ENCODE measurements around the gene RHOC.
"Not testable (repeated sequence)": the region's sequence is repeated elsewhere in the genome, so short reads cannot be mapped to it uniquely, and the experiment has no call there.

RHOC gene

GRCh38 chr1:112706505-112707220 is at the start of gene RHOC:
RHOC (minus strand) TSS chr1:112707127; CDS start chr1:112703799, 3,328 bp downstream.
- no peak for DNase-seq

- DNase-seq: no peak
Observed at GRCh38 chr1:112754116-112754628, 47.2 kb upstream of the RHOC start.

- DNase-seq: no peak
Observed at GRCh38 chr1:112748396-112748795, 41.5 kb upstream of the RHOC start.

- no peak for DNase-seq
Observed at GRCh38 chr1:112744009-112744578, 37.2 kb upstream of the RHOC start.

- DNase-seq: no peak
Observed at GRCh38 chr1:112743174-112744008, 36.5 kb upstream of the RHOC start.

GRCh38 chr1:112737573-112737972 is 30.6 kb upstream of the RHOC start:
- no peak for DNase-seq

GRCh38 chr1:112735752-112736151 is 28.8 kb upstream of the RHOC start:
- no peak for DNase-seq

GRCh38 chr1:112731451-112731850 is 24.5 kb upstream of the RHOC start:
- DNase-seq: no peak

GRCh38 chr1:112729909-112730308 is 23.0 kb upstream of the RHOC start:
- no peak for DNase-seq

- not testable (repeated sequence) for DNase-seq
Observed at GRCh38 chr1:112729011-112729410, 22.1 kb upstream of the RHOC start.

- not testable (repeated sequence) for DNase-seq
Observed at GRCh38 chr1:112728306-112728971, 21.5 kb upstream of the RHOC start.

GRCh38 chr1:112727716-112728115 is 20.8 kb upstream of the RHOC start:
- DNase-seq: no peak

- not testable (repeated sequence) for DNase-seq
Observed at GRCh38 chr1:112724240-112724639, 17.3 kb upstream of the RHOC start.

- no peak for DNase-seq
Observed at GRCh38 chr1:112723511-112723839, 16.5 kb upstream of the RHOC start.

GRCh38 chr1:112722601-112723510 is 15.9 kb upstream of the RHOC start:
- no peak for DNase-seq

- no peak for DNase-seq
Observed at GRCh38 chr1:112721966-112722524, 15.1 kb upstream of the RHOC start.

GRCh38 chr1:112721294-112721693 is 14.4 kb upstream of the RHOC start:
- not testable (repeated sequence) for DNase-seq

GRCh38 chr1:112720800-112721199 is 13.9 kb upstream of the RHOC start:
- no peak for DNase-seq

- no peak for DNase-seq
Observed at GRCh38 chr1:112719706-112720105, 12.8 kb upstream of the RHOC start.

- peak; percentile 40 for DNase-seq
Observed at GRCh38 chr1:112718691-112719418, 11.9 kb upstream of the RHOC start.

Measured in NCI-H1092 (cell line).